GM18868 (cell line): Measurements from ENCODE around the gene COL8A2.
A peak's percentile ranks its signal among the peaks of the same experiment; 100 is the strongest.

Experiments used
- ATAC-seq: cut with Tn5 transposase; IDR thresholded peaks from one replicate; pipeline ENCODE4 v1.9.1; 2021; ENCODE audit warnings: mild to moderate bottlenecking, moderate library complexity; ENCODE audit not compliant: unreplicated experiment

The COL8A2 gene

DNA sequence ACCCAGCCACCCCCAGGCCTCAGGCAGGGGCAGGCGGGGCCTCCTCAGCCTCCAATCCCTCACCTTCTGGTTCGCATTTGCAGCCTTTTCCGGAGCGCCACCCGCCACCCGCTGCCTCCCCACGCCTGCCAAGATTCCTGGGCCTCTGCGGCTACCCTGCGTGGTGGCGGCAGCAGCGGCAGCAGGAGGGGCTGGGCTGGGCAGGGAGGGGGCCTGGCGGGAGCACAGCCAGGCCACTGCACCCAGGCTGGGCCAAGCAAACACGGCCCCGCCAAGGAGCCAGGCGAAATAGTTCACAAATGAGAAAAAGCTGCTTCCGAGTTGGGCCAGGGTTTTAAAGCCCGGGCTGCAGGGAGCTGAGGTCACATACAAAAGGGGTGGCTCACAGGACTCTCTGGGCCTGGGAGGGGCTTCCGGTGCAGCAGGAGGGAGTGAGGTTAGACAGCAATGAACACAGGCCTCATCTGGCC lies 9.8 kb downstream of the COL8A2 start:
- no peak for ATAC-seq

DNA sequence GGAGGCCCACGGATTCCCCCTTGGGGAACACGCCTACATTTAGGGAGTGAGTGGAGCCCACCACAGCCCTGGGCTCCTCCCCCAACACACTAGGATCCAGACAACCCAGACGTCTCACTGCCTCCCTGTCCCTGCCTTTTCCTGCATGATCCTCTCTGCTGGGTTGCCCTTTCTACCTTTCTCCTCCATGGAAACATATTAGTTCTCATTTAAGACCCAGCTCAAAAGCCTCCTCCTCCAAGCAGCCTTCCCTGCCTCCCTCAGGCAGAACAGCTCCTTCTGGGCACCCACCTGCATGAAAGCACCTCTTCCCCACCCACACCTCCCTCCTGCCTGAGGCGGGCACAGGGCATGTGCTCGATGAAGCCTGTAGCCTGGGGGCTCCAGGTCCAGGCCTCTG lies 10.7 kb downstream of the COL8A2 start:
- ATAC-seq, result no peak

DNA sequence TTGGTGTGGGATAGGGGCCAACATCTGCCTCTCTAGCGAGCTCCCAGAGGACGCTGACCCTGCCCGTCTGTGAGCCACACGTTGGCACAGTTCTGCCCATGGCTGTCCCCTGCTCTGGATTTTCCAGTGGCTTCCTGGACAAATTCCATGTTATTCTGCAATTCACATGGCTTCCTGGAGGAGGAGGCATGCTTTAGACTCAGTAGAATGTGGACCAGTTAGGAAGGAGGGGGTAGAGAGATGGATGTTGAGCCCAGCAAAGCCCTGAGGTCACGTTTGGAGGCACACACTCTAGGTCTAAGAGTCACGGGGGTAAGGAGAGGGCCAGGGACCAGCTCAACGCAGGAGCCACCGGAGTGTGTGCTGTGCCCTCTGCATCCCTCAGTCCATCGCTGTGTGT lies 12.2 kb downstream of the COL8A2 start:
- no peak for ATAC-seq

DNA sequence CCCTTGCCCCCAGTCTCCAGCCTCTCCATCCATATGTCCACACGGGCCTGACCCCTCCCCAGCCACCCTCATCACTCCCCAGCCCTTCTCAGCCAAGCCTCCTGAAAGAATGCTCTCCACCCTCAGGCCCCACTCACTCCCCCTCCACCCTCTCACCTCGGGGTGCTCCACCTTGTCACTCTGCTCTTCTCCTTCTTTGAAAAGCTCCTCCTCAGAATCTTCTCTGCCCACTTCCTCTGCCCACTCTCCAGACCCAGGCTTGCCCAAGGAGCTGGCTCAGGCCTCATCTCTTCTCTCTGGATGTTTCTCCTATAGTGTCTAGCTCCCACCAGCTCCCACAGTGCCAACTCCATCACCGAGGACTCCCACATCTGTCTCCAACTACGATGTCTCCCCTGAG lies 13.9 kb downstream of the COL8A2 start:
- no peak for ATAC-seq

DNA sequence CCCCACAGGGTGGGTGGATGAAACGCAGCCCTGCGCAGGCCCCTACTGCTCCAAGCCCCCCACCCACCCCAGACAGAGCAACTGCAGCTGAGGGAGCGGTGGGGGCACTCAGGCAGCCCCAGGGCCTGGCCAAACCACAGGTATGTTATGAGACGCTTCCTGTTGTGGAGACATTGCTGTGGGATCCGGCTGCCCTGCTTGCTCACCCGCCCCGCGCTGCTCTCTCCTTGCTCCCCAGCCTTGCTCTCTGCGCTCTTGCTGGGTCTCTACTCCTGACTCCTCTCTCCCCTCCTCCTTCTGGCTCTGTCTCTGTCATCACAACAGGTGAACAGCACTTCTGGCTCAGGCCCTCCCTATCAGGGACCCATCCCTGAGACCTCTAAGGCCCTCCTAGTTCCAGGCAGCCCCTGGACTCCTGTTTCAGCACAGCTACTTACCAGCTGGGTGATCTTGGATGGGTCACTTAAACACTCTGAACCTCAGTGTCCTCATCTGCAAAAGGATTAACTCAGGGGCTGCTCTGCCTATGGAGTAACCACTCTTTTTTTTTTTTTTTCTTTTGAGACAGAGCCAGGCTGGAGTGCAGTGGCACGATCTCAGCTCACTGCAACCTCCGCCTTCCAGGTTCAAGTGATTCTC lies 15.9 kb downstream of the COL8A2 start:
- no peak for ATAC-seq

DNA sequence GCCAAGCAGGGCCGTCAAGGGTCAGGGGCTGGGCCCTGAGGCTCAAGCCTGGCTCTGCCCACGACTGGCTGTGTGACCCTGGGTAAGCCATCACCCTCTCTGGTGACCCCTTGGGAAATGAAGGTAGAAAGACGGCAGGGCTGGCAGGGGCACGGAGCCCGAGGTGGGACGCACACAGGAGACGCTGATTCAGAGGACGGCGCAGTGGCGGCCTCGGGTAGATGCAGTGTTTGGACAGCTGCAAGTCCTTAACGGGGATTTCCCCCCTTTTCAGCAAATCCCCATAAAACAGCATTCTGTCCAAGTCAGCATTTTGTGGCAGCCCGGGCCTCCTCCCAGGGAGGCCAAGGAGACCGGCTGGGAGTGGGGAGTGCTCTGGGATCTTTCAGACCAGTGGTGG lies 16.7 kb downstream of the COL8A2 start:
- ATAC-seq, result no peak

DNA sequence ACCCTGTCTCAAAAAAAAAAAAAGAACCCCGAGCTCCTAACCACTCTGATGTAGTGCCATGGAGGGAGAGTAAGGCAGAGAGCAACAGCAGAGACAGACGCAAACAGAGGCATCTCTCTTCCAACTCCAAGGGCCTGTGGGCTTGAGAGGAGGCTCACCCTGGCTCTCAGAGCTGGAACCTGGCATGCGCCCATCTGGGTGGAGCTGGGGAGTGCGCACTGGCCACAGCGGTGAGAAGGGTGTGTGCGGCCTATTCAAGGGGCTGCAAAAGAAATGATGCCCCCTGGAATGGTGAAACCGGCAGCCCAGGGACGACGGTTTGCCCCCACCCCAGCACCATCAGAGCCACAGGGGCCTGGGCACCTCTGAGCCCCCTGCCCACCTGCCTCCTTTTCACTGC lies 17.6 kb downstream of the COL8A2 start:
- ATAC-seq, result no peak

DNA sequence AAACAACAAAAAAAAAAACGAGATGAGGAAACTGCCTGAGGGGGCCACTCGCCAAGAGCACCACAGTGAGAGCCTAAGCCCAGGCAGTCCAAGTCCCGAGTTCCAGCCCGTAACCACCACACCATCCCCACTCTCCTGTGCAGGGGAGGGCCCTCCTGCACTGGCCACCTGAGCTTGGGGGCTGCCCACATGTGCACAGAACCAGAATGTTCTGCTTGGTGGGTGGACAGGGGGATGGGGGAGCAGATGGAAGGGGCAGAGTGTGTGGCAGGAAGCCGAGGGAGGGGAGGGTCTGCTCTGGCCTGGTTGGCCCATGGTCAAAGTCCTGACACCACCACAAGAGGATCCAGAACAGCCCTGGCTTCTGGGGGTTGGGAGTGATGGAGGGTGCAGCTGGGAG lies 18.8 kb downstream of the COL8A2 start:
- no peak for ATAC-seq

DNA sequence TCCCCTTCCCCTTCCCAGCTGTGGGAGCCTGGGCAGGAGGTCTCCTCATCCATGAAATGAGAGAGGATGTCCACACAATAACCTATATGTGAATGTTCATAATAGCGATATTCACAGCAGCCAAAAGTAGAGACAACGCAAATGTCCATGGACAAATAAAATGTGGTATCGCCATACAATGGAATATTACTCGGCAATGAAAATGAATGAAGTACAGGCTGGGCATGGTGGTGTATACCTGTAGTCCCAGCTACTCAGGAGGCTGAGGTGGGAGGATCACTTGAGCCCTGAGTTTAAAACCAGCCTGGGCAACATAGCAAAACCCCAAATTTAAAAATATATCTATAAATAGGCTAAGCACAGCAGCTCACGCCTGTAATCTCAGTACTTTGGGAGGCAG lies 23.5 kb downstream of the COL8A2 start:
- no peak for ATAC-seq

DNA sequence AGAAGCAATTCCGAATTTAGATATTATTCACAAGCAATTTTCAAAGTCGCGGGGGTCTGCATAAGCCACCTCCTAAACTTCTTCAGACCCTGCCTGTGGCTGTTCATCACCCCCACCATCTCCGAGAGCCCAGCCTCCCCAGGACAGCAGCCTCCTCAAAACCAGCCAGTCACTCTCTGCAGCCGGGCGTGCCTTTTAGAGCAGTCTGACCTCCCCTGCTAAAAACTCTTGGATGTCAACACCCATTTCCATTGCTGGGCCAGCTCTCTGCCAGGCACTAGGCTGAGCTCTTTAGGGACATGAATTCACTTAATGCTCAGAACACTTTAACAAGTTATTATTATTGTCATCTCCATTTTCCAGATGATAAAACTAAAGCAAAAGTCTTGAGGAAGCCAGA lies 24.6 kb downstream of the COL8A2 start:
- ATAC-seq, result no peak

DNA sequence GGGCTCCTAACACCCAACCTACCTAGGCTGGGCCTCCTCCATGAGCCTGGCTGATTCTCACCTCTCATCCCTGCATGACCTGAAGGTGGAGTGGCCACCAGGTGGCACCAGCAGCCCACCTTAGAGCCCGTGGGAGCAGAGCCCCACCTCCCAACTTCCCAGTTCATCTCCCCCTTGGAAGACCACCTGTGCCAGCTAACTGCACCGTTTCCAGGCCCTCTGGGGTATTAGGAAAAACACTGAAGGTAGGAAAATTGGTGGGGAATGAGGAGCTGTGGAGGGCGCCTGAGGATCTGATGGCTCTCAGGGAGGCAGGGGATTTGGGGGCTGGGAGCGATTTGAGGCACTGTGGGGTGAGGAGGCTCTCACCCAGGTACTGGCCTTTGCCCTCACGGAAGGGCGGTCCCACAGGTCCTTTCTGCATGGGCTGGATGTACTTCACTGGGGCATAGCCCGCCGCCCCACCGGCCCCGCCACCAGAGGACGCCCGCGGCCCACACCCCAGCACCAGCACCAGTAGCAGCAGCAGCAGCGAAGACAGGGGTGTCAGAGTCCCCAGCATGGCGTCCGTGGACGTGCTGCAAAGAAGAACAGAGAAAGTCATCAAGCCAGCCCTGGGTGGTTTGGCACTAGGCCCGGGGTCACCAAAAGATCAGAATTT lies 25.2 kb downstream of the COL8A2 start:
- ATAC-seq, result peak; percentile 56

DNA sequence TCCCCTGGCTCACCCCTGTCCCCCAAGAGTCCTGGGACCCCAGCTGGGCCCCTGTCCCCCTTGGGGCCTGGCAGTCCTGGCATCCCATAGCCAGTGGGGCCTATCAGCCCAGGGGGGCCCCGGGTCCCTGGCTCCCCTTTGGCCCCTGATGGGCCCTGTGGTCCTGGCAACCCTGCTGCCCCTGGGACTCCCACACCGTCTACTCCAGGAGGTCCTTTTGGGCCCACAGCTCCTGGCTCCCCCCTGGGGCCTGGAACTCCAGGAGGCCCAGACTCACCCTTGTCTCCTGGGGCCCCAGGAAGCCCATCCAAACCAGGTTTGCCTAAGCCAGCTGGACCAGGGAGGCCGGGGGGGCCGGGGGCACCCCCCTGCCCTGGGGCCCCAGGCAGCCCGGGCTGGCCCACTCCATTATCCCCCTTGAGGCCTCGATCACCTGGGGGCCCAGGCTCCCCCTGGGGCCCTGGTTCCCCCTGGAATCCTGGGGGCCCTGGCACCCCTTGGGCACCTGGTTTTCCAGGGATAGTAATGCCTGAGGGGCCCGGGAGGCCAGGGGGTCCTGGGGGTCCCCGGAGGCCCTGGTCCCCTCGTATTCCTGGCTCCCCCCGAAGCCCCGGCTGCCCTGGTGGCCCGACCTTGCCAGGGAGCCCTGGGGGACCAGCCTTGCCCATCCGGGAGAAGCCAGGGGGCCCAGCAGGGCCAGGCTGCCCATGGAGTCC lies 26.2 kb downstream of the COL8A2 start:
- no peak for ATAC-seq

DNA sequence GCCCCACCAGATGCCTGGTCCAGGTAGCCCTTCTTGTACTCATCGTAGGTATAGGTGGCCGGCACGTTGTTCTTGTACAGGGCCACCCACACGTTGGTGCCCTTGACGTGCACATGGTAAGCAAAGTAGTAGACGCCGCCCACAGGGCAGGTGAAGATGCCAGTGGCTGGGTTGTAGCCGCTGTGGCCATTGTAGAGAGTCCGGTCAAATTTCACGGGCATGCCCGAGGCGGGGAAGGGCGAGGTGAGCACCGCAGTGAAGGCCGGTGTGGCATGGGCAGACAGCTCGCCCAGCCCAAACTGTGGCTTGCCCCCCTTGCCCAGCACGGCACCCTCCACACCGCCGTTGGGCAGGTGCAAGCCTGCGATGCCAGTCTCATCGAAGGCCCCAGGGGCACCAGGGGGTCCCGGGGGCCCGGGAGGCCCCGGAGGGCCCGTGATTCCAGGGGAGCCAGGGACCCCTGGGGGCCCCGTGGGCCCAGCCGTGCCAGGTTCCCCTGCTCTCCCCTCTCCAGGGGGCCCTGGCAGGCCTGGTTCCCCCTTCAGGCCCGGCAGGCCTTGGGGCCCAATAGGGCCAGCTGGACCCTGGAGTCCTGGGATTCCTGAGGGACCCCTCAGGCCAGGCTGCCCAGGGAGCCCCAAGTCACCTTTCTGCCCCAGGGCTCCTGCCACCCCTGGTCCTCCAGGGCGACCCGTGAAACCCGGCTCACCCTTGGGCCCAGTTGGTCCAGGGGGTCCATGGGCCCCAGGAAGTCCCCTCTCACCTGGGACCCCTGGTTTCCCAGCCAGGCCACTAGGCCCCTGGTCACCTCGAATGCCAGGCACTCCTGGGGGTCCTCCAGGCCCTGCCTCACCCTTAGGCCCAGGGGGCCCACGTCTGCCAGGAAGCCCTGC lies 27.1 kb downstream of the COL8A2 start:
- ATAC-seq, result no peak

DNA sequence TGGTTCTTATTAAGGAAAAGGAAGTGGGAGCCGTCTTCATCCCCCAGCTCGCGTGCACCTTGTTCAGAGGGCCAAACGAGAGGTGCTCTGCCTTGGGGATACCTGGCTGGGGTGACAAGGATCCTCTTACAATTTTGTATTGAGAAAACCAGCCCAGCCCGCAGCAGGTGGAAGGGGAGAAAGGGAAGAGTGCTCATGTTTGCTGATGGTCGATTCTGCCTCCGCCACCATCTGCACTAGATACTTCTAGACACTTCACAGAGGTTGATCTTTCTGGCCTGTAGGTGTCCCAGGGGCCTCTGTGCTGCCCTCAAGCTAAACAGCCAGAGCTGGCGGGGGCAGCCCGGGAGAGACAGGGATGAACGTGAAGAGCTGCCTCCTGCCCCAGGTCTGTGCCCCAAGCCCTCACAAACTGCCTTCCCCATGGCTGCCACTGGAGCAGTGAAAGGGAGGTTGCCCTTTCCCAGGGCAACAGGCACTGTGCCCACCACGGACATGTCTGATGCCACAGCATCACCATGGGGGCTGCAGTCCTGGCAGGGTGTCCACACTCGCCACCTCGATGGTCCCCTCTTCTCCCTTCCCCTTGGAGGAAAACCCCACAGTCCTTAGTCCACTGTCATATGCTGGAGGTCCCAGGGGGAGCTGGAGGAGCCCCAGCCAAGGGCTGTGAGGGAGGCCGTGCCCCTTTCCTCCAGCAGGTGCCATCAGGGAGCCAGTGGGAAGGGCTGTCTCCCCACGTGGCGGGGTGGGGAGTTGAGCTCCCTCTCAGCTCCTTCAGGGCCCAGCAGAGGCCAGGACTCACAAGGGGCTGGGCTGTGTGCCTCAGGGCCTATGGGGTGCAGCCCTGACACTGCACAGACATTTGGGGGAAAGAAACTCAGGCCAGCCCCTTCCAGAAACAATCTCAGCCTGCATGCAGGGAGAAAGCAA lies 28.3 kb downstream of the COL8A2 start:
- ATAC-seq, result no peak

DNA sequence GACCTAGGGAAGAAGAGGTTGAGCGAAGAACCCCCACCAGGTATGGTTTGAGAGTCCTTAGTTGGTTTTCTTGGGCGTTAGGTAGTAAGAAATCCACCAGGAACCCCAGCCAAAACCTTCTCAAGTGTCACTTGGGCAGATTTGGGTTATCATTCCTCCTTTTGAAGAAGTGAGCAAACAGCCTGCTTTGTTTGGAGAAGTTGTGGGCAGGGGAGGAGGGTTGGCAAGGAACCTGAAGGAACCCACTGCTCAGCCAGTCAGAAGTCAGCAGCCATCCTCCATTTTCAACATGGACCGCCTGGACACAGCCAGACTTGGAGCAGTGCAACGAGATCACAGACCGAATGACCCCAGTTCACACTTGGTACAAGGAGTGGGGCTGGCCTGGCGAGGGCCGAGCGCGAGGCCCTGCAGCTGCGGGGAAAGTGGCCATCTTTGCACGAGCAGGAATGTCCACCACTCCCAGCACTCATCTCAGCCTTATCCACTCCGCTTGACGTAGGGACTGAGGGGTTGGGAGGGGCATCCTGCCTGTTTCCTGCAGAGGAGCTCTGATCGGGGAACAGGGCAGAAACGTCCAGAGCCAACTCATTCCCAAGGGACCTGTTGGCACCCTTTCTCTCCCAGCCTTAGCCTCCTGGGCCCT lies 29.1 kb downstream of the COL8A2 start:
- ATAC-seq, result no peak

DNA sequence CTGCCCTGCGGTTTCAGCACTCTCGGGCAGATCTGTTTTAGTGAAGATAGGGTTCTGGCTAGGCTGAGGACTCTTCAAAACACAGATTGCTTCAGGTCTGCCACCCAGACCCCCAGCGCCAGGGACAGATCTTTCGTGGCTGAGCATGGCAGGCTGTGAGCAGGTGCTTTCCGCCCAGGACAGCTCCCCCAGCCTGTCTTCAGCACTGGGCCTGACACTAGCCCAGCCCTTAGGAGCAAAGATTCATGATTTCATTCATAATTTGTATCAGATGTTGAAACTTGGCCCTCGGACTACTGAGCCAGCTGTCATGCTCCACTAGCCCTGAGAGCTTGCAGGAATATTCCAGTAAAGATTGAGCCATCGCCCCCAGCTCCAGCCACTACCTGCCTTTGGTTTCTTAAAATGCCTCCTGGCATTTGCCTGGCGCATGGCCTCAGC lies 30.4 kb downstream of the COL8A2 start:
- ATAC-seq, result no peak

DNA sequence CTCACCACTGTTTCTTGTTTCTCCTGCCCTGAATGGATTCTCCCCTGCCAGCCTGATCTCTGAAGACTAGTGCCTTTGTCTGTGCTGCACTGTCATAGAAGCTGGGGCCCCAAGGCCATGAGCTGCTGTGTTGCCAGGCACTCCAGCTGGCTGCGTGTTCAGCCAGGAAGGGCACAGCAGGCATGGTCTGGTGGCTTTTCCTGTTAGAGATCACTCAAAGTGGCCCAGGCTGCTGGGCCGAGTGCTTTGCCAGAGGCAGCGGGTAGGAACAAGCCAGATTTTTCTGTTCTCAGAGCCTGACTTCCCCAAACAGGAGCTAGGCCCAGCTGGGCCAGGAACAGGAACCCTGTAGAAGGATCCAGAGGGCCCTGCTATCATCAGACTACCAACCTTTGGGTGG lies 31.1 kb downstream of the COL8A2 start:
- no peak for ATAC-seq

DNA sequence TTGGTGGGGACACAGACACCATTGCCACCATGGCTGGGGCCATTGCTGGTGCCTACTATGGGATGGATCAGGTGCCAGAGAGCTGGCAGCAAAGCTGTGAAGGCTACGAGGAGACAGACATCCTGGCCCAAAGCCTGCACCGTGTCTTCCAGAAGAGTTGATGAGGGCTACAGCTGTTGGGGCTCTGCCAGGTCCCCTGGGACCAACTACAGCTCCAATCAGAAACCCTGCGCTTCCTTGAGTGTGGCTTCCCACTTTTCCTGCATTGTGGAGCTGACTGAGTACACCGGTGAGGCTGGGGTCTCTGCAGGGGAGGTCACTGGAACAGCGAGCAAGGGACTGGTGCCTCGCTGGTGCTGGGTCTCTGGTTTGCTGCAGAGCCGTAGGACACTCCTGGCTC lies 31.8 kb downstream of the COL8A2 start:
- ATAC-seq, result no peak

DNA sequence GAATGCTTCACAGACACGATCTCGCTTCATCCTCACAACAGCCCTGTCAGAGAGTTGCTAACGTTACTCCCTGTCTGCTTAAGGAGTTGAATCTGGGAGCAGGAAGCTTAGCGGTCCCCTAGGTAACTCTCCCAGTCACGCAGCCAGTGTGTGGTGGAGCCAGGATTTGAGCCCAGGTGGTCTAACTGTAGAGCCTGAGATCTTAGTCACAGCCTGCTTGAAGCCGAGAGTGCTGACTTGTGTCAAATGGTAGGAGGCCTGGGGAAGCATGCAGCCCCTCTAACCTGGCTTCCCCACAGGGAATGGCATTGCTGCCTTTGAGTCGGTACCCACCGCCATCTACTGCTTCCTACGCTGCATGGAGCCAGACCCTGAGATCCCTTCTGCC lies 32.2 kb downstream of the COL8A2 start:
- ATAC-seq, result no peak
